ENCODE results near the gene CDH5. TPM values are rescaled to one million over a fixed set of nuclear protein-coding genes. Genes with fewer than 3 reads are reported as not detected.
A peak's percentile ranks its signal among the peaks of the same experiment; 100 is the strongest.

CDH5 gene
- total RNA-seq, 1 donor from 2014 or later, result not detected

GRCh38 chr16:66425651-66426050 is 59.2 kb downstream of the CDH5 start:
- H3F3A ChIP-seq (ENCODE audit: low read depth), result peaks cover 32% of the 10 kb centered on the region
- no peak overlapping the region for H3K27ac Mint-ChIP-seq
- no peak for TF ChIP-seq EZH2phosphoT487 (IDR thresholded peaks at IDR 0.05)
- H3K9me3 ChIP-seq (ENCODE audit: low read depth), result no peaks in the 10 kb centered on the region
- H2AFZ ChIP-seq (replicated peaks), result no peak overlapping the region
- peaks cover 23% of the 10 kb centered on the region for H3K4me1 Mint-ChIP-seq
- peaks cover 14% of the 10 kb centered on the region for H4K20me1 ChIP-seq (ENCODE audit: low read depth)
- H3K4me1 ChIP-seq, result peaks cover 25% of the 10 kb centered on the region
- H3K27me3 ChIP-seq, result peaks cover 95% of the 10 kb centered on the region
- no peak overlapping the region for H3K4me2 ChIP-seq
- no peak overlapping the region for H3K9ac ChIP-seq
- no peak overlapping the region for H3K4me3 ChIP-seq
- H3K36me3 Mint-ChIP-seq, result no peaks in the 10 kb centered on the region
- peaks cover 36% of the 10 kb centered on the region for H3K27me3 Mint-ChIP-seq (ENCODE audit: insufficient read depth, low read depth)
- no peaks in the 10 kb centered on the region for H3K36me3 ChIP-seq
- no peak for DNase-seq (ENCODE audit: low spot score)
- H3K4me3 Mint-ChIP-seq, result peak overlapping the region; percentile 80
- no peaks in the 10 kb centered on the region for H3K79me2 ChIP-seq (ENCODE audit: low read depth)
- no peaks in the 10 kb centered on the region for H3K9me3 Mint-ChIP-seq
- no peak overlapping the region for H3K27ac ChIP-seq

GRCh38 chr16:66426112-66427035 is 59.9 kb downstream of the CDH5 start:
- Histone ChIP-seq H2AFZ (replicated peaks) (no peak overlapping the region), H3K36me3 (no peaks in the 10 kb centered on the region), H4K20me1 (ENCODE audit: low read depth) (peaks cover 14% of the 10 kb centered on the region), H3K4me1 (peaks cover 25% of the 10 kb centered on the region), H3F3A (ENCODE audit: low read depth) (peaks cover 32% of the 10 kb centered on the region), H3K27ac (no peak overlapping the region), H3K79me2 (ENCODE audit: low read depth) (no peaks in the 10 kb centered on the region), H3K9ac (no peak overlapping the region), H3K9me3 (ENCODE audit: low read depth) (no peaks in the 10 kb centered on the region), H3K4me2 (peak overlapping the region; percentile 82), H3K4me3 (peak overlapping the region; percentile 42), H3K27me3 (peaks cover 95% of the 10 kb centered on the region)
- DNase-seq (ENCODE audit: low spot score), result peak; percentile 36
- no peaks in the 10 kb centered on the region for H3K36me3 Mint-ChIP-seq
- H3K9me3 Mint-ChIP-seq, result no peaks in the 10 kb centered on the region
- TF ChIP-seq EZH2 (IDR thresholded peaks at IDR 0.05) (peak; percentile 42), CTCF (IDR thresholded peaks at IDR 0.05) (no peak), EZH2phosphoT487 (IDR thresholded peaks at IDR 0.05) (peak; percentile 77)
- peaks cover 37% of the 10 kb centered on the region for H3K27me3 Mint-ChIP-seq (ENCODE audit: insufficient read depth, low read depth)
- peak overlapping the region; percentile 80 for H3K4me3 Mint-ChIP-seq
- H3K27ac Mint-ChIP-seq, result no peak overlapping the region
- H3K4me1 Mint-ChIP-seq, result peaks cover 23% of the 10 kb centered on the region

- Histone ChIP-seq H3F3A (ENCODE audit: low read depth) (peaks cover 32% of the 10 kb centered on the region), H3K4me1 (peaks cover 25% of the 10 kb centered on the region), H2AFZ (replicated peaks) (peak within 1 kb of the TSS; percentile 89), H4K20me1 (ENCODE audit: low read depth) (peaks cover 14% of the 10 kb centered on the region), H3K9ac (no peak within 1 kb of the TSS), H3K4me3 (peak within 1 kb of the TSS; percentile 64), H3K27me3 (peaks cover 95% of the 10 kb centered on the region), H3K4me2 (peak within 1 kb of the TSS; percentile 85), H3K27ac (no peak within 1 kb of the TSS), H3K36me3 (no peaks in the 10 kb centered on the region), H3K79me2 (ENCODE audit: low read depth) (no peaks in the 10 kb centered on the region), H3K9me3 (ENCODE audit: low read depth) (no peaks in the 10 kb centered on the region)
- Mint-ChIP-seq H3K4me1 (peaks cover 23% of the 10 kb centered on the region), H3K9me3 (no peaks in the 10 kb centered on the region), H3K27me3 (ENCODE audit: insufficient read depth, low read depth) (peaks cover 31% of the 10 kb centered on the region), H3K27ac (no peak within 1 kb of the TSS), H3K36me3 (no peaks in the 10 kb centered on the region), H3K4me3 (peak within 1 kb of the TSS; percentile 80)
- peak; percentile 81 for DNase-seq (ENCODE audit: low spot score)
- no peak for TF ChIP-seq EZH2phosphoT487 (IDR thresholded peaks at IDR 0.05)
Measured at GRCh38 chr16:66427036-66427860, 60.8 kb downstream of the CDH5 start, which contains the start of gene BEAN1. TSS of gene BEAN1 (plus strand) at chr16:66427295. CDS start at chr16:66437677, 10,382 bp downstream.

All from neural progenitor cell (in vitro differentiated cells).